Fibroblast of pulmonary artery (primary cell): ENCODE results near the gene DAD1.

Source experiments
- DNase-seq: peaks from one replicate; pipeline ENCODE4 v3.0.0-alpha.2; 2010; ENCODE audit warnings: low read depth
- H3K4me3 ChIP-seq: replicated peaks from 2 replicates; pipeline ENCODE4 v1.5.1; 2011; ENCODE audit warnings: low read depth, mild to moderate bottlenecking, control low read depth, low read length, moderate library complexity
- CTCF ChIP-seq: IDR thresholded peaks from 2 replicates; pipeline ENCODE4 v1.5.1; 2011; ENCODE audit warnings: mild to moderate bottlenecking, control low read depth, low read length, inconsistent platforms; ENCODE audit errors: missing control alignments

DAD1 gene

DNA sequence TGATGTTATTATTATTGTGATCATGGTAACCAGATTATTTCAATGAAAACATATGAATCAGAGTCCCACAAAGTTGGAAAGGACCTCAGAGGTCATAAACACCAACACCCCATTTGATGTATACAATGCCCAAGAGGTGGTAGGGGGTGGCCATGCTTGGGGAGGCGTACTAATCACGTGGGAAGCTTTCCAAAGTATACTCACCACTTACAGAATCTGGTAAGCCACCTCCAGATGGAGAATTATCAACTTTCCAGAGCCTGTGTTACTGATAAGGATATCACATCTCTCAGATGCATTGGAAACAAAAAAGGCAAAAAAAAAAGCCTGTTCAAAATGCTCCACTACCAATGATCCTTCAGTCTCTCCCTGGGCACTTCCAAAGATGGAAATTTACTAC, 8.4 kb downstream of the DAD1 start:
- TF ChIP-seq CTCF, result no peak
- no peak for DNase-seq
- no peak overlapping the region for H3K4me3 ChIP-seq

DNA sequence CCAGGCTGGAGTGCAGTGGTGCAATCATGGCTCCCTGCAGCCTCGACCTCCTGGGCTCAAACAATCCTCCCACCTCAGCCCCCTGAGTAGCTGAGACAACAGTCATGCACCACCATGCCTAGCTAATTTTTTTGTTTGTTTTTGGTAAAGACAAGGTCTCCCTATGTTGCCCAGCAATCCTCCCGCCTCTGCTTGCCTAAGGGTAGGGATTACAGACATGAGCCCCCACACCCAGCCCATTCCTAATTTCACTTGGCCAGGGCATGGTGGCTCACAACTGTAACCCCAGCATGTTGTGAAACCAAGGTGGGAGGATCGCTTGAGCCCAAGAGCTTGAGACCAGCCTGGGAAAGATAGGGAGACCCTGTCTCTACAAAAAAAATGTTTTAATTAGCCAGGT, 9.1 kb downstream of the DAD1 start:
- TF ChIP-seq CTCF, result no peak
- no peak for DNase-seq
- no peak overlapping the region for H3K4me3 ChIP-seq

- no peak for TF ChIP-seq CTCF
- DNase-seq, result peak; percentile 28
- no peak overlapping the region for H3K4me3 ChIP-seq
Observed at GRCh38 chr14:22579236-22579635, 9.8 kb downstream of the DAD1 start.

DNA sequence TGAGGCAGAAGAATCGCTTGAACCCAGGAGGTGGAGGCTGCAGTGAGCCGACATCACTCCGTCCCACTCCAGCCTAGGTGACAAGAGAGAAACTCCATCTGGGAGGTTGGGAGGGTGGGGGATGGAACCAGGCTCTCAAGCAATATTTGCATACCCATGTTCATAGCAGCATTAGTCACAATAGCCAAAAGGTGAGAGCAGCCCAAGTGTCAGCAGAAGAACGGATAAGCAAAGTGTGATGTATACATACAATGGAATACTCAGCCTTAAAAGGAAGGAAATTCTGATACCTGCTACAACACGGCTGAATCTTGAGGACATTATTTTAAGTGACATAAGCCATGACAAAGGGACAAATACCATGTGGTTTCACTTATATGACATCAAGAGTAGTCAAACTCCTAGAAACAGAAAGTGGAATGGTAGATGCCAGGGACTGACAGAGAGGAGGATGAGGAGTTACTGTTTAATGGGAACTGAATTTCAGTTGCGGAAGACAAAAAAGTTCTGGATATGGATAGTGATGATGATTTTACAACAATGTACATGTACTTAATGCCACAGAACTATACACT, 11.6 kb downstream of the DAD1 start:
- TF ChIP-seq CTCF, result no peak
- H3K4me3 ChIP-seq, result no peak overlapping the region

GRCh38 chr14:22573804-22574203, 15.2 kb downstream of the DAD1 start:
- no peak overlapping the region for H3K4me3 ChIP-seq
- no peak for DNase-seq
- TF ChIP-seq CTCF, result no peak

More for the DNA sequence above, 11.6 kb downstream of the DAD1 start:
- DNase-seq, result no peak

DNA sequence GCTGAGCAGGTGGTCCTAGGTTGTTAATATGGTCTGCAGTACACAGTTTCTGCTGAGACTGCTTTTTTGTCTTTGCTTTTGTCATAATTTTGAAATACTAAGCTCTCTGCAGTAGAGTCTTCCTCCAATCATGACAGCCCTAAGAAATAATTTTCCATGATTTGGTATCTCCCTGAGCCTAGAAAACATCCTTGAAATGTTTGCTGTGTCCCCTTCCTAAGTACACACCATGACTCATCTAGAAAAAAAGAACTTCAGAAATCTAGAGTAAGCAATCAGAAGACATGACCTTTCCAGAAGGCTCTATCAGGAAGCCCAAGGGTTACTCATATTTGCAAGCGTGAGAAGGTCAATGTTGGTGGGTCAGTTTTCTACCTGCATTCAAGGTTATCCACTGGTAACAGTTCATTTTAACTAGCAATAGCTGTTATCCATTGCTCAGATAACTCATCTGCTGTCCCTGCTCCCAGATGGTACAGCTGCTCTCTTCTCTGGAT, 16.4 kb downstream of the DAD1 start:
- no peak overlapping the region for H3K4me3 ChIP-seq
- peak; percentile 85 for DNase-seq
- TF ChIP-seq CTCF, result no peak
